ENCODE data around the gene GPRIN3.
"Not testable (repeated sequence)": the region's sequence is repeated elsewhere in the genome, so short reads cannot be mapped to it uniquely, and the experiment has no call there.

The GPRIN3 gene

DNA sequence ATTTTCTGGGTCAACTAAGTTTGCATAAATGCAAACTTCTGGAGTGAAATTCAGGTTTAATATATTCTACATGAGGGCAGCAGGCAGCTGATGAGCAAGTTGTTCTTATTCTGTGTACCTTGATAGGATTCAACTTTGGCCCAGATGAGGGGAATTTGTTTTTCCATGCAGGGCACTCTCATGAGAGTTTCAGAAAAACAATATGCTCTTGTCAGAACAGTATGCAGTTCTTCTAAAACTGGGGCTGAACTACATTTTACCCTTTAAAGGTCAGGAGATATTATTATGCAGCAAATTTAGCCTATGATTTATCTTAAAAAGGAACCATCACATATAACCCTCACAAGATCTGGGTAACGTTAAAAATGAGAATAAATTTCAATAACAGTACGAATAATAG lies 19.2 kb downstream of the GPRIN3 start:
- DNase-seq = no peak

DNA sequence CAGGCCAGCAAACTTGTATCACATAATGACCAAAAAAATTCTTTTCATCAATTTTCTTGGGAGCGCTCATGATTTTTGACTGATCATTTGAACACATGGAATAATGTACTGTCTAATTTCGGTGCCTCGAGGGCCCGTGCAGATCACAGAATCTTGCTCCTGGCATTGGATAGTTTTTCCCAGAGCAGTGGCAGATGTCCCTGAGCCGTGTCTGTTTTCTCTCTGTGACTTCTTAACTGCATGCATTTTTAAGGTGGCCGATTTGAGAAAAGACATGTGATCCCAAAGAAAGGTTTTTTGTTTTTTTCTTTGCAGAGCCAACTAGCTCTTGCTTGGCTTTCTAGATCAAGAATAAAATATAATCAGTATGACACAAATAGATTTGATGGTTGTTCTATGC lies 19.7 kb downstream of the GPRIN3 start:
- DNase-seq = no peak

DNA sequence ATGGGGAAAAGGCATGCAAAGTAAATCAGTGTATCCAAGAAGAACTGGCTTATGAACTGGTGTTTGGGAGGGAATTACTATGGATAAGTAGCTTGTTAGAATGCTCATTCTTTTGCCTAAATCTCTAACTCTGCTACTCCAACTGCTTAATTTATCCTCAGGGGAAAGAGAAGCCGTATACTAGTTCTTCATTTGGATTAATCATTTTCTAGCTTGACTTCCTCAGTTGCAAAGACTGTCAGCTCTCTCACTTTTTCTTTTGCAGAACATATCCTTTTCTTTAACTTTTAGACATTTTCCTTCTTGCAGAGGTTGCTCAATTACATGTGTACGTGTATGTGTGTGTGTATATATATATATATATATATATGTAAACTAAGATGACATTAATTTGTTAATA lies 21.9 kb downstream of the GPRIN3 start:
- no peak for DNase-seq

DNA sequence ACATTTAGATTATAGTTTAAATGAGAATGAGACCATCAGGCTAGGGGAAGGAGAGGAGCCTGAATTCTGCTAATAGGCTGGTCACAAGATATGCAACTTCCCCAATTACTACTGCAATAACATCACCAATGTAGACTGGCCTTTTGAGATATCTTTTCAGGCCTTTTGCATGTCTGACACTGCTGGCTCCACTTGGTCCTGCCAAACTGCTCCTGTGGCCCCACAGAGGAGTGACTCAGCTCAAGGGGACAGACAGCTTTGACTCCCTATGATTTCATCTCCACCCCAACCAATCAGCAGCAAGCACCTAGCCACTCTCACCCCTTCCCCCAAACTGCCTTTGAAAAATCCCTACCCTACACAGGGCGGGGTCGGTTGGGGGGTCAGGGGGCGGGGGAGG lies 22.8 kb downstream of the GPRIN3 start:
- peak; percentile 56 to 65 for DNase-seq

DNA sequence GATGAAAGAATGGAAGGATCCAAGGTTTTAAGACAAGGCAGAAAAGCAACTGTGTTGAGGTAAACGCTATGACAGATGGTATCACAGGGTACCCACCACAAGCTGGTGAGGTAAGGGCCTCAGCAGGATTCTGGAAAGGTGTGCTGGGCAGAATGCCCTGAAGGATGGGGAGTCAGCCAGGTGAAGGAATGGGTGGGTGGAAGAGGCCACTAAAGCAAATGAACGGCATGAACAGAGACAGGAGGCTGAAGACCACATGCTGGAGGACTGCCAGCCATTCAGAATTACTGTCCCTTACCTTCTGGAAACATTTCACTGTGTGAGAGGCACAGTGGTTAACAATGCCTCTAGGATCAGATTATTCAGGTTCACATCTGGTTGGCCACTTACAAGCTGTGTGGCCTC lies 23.6 kb downstream of the GPRIN3 start:
- DNase-seq = no peak

DNA sequence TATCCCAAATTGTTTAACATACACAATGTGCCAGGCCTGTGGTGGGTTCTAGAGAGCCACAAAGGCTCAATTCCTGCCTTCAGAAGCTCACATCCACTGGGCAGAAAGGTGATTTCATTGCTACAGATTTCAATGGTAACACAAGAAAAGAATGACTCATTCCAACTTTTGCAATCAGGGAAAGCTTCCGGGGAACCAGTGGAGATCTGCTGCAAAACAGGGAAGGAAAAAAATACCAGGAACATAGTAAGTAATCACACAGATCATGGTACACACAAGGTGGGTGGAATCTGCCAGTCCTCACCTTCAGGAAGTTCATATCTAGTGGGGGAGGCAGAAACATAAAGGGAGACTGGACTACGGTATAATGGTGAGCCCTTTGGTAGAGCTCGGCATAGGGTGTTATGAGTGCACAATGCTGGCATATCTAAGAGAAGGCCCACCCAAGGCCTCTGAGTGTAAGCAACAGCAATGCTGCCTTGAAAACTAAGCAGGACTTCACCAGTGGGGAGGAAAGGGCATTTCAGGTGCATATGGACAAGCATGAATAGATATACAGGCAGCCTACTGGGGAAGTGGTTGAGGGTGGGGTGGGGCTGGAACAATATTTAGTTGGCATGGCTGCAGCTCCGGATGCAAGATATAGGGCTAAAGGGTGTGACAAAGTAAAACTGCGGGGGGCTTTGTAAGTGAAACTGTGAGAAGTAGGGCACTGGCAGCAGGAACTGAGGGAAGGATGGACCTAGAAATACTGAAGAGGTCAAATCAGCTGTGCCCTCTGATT lies 24.2 kb downstream of the GPRIN3 start:
- peak; percentile 80 to 89 for DNase-seq

DNA sequence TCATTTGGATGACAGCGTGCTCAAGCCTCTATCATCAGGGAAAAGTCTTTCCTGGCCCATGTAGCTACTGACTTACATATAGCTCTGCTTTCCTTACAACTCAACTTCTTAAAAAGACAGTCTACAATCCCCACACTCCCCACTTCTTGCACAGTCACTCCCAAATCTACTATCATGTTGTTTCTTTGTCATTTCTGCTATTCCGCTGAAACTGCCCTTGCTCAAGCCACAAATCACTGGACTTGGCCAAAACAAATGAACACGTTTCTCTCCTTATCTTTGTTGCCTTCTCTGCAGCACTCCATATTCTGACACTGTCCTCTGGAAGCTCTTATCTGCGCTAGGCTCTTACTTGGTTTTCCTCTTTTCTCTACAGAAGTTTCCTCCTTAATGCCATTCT lies 28.2 kb downstream of the GPRIN3 start:
- no peak for DNase-seq

DNA sequence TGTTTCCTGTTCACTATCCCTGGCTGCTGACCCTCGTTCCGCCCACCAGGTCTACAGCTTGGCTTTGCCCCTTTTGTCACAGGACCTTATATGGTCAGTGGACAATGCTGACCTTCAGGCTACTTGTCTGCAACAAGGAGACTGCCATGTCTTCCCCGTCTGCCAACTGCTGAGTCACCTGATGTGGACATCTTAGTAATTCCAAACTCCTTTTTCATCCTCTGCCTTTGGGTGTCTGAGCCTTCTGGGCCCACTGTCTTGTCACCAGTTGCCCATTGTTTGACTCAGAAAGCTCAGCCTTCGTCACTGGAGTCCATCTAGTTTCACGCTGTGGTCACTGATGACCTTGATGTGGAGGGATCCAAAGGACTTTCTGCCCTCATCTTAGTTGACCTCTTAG lies 30.2 kb downstream of the GPRIN3 start:
- DNase-seq = no peak

DNA sequence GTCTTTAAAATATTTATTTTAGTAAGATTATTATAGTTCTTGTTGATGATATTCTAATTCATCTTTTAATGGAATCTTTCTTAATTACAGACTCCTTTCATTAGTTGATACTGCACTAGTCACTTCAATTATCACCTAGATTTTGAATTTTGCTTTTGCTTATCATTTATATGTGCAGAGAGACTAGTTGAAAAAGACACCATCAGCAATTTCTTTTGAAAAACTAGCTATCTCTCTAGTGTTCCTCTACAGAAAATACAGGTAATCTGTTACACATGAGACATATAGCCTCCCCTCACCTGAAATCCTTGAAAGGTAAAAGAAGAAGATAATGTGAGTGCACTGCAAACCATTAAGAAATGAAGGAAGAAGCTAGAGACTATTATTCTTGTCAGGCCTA lies 31.3 kb downstream of the GPRIN3 start:
- no peak for DNase-seq

DNA sequence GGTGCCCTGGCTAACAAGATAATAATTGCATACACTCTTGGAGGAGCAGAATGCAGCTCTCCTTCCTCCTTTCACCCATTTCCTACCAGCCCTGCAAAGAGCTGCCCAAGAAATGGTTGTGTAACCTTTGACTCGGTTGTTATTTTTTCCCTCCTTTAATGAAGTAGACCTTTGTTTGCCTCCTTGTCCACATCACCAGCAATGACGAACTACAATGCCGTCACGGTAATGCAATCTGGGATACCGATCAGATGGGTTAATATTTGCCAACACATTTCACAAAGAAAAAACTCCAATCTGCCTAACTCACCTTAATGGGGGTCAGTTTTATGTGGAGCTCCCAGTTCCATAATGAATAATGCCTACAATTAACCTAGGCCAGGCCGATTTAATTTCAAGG lies 32.0 kb downstream of the GPRIN3 start:
- no peak for DNase-seq

DNA sequence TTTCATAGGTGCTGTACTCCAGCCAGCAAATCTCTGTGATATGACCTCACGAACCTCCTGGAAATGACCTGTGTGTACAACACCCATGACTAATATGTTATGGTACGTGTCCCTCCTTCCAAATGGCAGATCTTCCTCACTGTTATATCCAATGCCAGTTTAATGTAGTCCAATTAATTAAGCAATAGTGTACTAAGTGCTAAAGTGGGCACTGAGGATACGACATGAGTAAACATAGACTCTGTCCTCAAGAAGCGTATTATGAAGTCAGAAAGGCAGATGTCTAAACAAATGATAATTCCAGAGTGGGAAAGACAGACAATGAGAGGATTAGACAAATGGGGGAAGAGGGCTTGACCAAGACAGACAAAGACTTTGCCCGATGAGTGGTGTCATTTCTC lies 33.9 kb downstream of the GPRIN3 start:
- DNase-seq = no peak

DNA sequence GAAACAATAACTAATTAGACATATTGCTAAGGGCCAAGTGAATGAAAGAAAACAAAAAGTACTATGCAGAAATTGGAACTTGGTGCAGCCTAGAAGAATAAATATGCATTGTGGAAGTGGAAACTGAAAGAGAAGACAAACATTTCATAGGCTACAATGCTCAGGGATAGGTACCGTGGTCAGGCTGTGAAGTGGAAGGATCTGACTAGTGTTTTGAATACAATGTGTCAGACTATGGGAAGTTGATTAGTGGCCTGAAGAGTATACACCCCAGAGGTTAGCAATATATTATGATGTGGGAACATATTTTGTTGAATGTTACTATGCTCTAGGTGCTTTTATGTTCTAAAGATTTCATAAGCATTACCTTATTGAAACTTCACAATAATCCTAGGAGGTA lies 36.8 kb downstream of the GPRIN3 start:
- no peak for DNase-seq

DNA sequence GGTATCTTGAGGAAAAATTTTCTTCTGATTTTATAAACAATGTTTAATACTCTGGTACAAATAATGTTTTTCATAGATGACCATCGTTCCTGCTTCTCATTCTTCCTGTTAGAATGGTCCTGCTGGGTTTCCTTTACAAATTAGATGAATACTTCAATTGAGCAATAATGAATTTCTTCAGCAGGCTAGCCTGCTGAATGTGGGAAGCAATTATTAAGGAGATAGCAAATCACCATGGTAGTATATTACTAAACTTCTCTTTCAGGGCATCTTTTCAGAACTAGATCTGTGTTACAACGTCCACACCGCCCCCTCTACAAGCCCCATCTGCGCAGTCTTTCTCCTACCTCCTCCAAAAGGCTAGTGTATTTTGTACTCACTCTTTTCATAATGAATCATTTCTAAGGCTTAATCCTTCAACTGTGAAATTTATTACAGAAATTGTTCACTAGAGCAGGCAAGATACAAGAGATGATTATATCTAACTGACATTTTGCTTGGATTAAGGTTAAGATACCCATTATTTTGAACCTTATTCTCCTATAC lies 38.4 kb downstream of the GPRIN3 start:
- DNase-seq = no peak

DNA sequence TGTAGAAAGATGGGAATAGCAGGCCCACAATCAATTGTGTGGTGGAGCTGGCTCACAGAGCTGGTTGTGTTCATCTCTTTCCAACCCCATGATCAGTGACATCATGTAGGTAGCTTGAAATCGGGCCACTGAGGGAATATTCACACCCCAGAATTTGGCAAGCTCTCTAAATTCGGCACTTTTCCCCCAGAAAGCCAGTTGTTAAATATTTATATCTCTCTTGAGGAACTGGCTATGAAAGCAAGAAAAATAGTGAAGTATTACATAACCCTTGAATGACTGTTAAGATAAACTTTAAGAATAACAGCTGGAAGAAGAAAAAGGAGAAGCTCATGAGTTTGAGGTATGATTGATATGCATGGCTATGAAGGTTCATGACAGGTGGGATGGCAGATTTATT lies 38.9 kb downstream of the GPRIN3 start:
- no peak for DNase-seq

DNA sequence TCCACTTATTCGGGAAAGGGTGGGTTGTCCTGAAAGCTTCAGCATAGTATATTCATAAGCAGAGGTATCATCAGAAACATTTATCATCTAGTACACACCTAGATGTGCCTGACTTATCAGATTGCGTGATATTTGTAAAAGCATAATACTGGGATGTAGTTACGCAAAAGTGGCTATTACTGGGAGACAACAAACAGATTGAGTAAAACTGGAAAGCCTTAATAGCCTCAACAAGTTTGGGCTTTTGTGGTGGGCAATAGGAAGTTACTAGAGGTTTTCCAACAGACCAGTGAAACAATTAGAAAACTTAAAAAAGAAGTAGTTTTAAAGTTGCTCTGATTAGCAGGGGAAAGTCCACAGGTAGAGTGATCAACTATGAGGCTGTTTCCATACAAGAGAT lies 39.8 kb downstream of the GPRIN3 start:
- DNase-seq = no peak

DNA sequence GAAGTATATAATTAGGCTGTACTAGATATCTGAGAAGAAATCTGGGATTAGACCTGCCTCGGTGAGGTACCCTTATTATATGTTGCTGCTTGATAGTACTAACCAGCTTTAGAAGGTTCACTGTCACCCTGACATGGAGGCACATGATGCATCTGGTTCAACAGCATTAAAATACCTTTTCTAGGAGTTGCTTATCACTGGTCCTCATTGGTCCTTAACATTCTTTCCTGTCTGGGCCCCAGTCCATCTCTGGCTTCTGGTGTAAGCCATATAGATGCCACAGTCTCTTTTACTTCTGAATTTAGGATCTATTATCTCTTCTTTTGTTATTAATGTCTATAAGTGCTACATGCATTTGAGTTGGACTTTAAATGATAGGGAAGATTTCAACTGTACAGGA lies 40.2 kb downstream of the GPRIN3 start:
- DNase-seq = no peak

DNA sequence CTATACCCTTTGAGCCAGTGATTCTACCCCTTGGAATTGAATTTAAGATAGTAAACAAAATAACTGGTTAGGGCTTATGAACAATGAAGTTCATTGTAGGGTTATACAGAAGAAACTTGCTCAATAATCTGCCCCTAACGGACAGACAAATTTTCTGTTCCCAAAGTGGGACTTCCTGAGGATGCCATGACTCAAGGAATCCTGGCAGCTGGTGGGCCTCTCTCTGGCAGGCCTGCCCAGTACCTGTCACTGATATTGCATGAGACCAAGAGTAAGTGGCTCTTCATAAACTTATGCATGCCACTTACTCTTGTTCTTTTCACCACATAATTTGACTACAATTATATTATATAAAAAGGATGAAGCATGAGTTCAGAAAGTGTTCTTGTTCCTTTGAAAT lies 41.5 kb downstream of the GPRIN3 start:
- no peak for DNase-seq

DNA sequence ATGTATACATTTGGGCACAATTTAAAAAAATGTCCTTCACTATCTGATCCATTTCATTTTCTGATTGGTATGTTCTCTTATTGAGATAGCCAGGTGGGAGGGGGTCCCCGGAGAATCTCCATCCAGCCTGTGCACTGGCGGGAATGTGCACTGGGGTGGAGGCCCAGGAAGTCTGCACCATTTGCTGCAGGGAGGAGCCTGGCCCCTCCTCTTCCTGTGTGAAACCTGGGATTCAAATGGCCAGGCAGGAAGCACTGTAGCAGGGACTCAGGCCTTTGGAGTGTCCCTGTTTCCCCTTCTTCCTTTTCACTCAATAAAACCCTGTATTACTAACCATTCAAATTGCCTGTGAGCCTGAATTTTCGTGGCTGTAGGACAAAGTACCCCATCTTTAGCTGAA lies 44.3 kb downstream of the GPRIN3 start:
- no peak for DNase-seq

DNA sequence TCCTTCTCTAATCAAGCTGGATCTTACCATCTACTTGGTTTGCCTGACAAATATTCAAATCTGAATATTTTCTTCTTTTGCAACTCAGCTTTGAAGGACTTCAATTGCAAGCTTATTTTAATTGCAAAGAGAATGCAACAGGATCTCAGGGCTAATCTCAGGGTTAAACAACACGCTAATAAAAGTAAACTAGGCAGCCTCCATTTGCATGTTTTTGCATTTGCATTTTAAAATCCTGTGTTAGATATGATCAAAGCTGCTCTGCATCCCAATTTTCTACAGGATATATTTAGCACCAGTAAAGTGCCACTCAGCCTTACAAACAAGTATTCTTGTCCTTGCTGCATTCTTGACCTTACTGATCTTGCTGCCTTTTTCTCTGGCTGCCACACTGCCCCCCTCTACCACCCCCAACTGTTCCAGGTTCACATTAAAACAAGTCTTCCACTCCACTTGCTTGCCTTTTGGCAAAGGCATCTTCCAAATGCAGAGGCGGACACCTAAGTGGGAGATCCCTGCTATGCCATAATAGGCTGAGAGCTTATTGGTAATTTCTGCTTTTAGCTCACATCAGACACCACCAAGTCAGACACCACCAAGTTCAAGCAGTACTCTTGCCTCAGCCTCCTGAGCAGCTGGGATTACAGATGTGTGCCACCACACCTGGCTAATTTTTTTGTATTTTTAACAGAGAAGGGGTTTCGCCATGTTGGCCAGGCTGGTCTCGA lies 48.1 kb downstream of the GPRIN3 start:
- DNase-seq = no peak

DNA sequence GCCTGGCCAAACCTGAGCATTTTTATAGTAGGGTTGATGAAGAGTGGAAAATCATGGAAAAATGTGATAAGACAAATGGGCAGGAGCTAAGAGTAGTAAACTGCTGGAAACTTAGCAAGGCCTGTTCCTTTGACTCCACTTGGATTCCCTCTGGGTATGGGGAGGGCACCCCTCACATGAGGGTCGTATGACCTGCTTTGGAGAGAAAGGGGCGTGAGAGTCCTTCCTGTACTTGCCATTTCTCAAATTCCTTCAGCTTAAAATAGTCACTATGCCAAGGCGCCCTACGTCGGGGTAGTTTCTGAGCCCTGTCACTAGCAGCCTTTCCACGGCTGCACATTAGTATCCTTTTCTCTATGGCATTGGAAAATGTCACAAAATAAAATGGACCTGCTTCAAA lies 49.1 kb downstream of the GPRIN3 start:
- no peak for DNase-seq

DNA sequence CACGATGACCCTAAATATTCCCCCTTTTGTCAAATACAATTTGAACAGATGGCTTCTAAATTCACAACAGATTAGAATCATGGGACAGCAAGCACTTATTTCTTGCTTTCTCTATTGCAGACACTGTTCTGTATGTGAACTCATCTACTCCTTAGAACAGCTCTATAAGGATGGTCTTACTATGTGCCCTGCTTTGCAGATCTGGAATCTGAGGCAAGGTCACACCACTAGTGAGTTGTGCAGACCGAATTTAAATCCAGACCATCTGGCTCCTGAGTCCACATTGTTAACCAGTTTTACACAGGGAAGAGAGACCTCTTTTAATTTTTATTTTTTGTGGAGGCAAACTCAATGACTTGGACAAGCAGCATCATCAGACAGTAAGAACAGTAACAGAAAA lies 50.2 kb downstream of the GPRIN3 start:
- DNase-seq = no peak

DNA sequence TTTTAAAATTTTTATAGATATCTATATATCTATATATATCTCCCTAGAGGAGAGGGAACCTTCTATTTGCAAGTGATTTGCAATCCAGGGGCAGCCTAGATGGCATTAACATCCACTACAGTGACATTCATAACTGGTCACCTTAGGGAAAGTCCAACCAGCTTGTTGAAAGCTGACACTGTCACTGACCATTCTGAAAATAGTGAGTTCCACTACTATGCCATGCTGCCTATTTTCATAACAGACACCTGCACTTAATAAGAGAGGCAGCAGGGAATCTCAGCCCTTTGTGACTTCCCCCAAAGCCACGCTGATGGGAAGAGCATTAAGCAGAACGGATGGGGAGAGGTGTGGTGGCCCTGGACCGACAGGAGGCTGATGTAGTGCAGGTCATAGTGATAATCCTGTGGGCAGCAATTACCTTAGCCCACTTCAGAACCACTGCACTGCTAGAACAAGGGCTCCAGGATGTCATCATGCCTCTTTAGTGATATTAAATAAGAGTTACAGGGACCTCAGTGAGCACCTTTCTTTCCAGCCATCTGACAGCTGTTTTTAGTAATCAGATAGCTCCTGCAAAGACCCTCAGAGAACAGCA lies 51.3 kb downstream of the GPRIN3 start:
- DNase-seq = no peak

DNA sequence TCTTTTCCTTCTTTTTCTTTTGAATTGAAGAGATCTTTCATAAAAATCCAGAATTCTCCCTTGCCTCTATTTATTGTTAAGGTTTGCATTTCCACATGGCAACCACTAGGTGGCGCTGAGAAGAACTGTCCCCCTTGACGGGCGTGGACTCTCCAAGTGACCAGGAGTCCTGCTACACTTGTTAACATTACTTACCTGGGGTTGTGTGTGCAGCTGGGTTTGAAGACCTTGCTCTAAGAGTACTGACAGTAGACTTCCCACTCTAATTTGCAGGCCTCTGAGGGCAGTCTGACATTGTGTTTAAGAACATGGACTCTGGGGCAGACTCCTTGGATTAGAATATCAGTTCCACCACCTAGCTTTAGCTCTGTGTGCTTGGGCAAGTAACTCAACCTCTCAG lies 52.8 kb downstream of the GPRIN3 start:
- peak; percentile 55 to 66 for DNase-seq

DNA sequence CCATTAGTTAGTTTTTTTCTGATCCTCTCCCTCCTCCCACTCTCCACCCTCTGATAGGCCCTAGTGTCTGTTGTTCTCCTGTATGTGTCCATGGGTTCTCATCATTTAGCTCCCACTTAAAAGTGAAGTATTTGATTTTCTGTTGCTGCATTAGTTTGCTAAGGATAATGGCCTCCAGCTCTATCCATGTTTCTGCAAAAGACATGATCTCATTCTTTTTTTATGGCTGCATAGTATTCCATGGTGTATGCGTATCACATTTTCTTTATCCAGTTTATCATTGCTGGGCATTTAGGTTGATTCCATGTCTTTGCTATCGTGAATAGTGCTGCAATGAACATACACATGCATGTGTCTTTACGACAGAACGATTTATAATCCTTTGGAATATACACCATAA lies 53.3 kb downstream of the GPRIN3 start:
- not testable (repeated sequence) for DNase-seq
